HT1080 (cell line): ENCODE results near the gene SRD5A2. TPM values are rescaled to one million over a fixed set of nuclear protein-coding genes. Genes with fewer than 3 reads are reported as not detected.
A peak's percentile ranks its signal among the peaks of the same experiment; 100 is the strongest.
"Not testable (repeated sequence)": the region's sequence is repeated elsewhere in the genome, so short reads cannot be mapped to it uniquely, and the experiment has no call there.

Experiments used
- DNase-seq: peaks from one replicate; pipeline ENCODE4 v3.0.0-alpha.2; 2015; ENCODE audit warnings: low read depth
- total RNA-seq: library from RNA; depleted of rRNA; stranded (reverse); fragments of >200 nt; shearing (Covaris generic); gene quantifications from 2 replicates; pipeline ENCODE4 v1.2.3, GENCODE V29; 2014

The SRD5A2 gene
- total RNA-seq, 1 experiment from 2014 or later: not detected

- DNase-seq: peak; percentile 18
Measured at GRCh38 chr2:31534636-31535035, 46.1 kb downstream of the SRD5A2 start.

- no peak for DNase-seq
Measured at GRCh38 chr2:31533036-31533435, 47.7 kb downstream of the SRD5A2 start.

- no peak for DNase-seq
Measured at GRCh38 chr2:31531101-31531500, 49.6 kb downstream of the SRD5A2 start.

- no peak for DNase-seq
Measured at GRCh38 chr2:31529256-31529655, 51.5 kb downstream of the SRD5A2 start.

- no peak for DNase-seq
Measured at GRCh38 chr2:31528823-31529222, 51.9 kb downstream of the SRD5A2 start.

- no peak for DNase-seq
Measured at GRCh38 chr2:31526946-31527732, 53.6 kb downstream of the SRD5A2 start.

- DNase-seq: no peak
Measured at GRCh38 chr2:31525876-31526275, 54.9 kb downstream of the SRD5A2 start.

GRCh38 chr2:31524592-31524991 lies 56.1 kb downstream of the SRD5A2 start:
- no peak for DNase-seq

GRCh38 chr2:31523871-31524492 lies 56.8 kb downstream of the SRD5A2 start:
- peak; percentile 46 for DNase-seq

GRCh38 chr2:31522786-31523185 lies 58.0 kb downstream of the SRD5A2 start:
- no peak for DNase-seq

GRCh38 chr2:31517442-31518203 lies 63.1 kb downstream of the SRD5A2 start:
- DNase-seq: no peak

GRCh38 chr2:31515586-31515985 lies 65.2 kb downstream of the SRD5A2 start:
- no peak for DNase-seq

GRCh38 chr2:31513553-31513952 lies 67.2 kb downstream of the SRD5A2 start:
- no peak for DNase-seq

- DNase-seq: no peak
Measured at GRCh38 chr2:31511376-31511775, 69.4 kb downstream of the SRD5A2 start.

- no peak for DNase-seq
Measured at GRCh38 chr2:31505111-31505510, 75.6 kb downstream of the SRD5A2 start.

- no peak for DNase-seq
Measured at GRCh38 chr2:31504311-31504710, 76.4 kb downstream of the SRD5A2 start.

GRCh38 chr2:31496451-31496874 lies 84.3 kb downstream of the SRD5A2 start:
- DNase-seq: not testable (repeated sequence)

- peak; percentile 59 for DNase-seq
Measured at GRCh38 chr2:31489339-31489738, 91.4 kb downstream of the SRD5A2 start.

- DNase-seq: no peak
Measured at GRCh38 chr2:31483246-31483645, 97.5 kb downstream of the SRD5A2 start.

- no peak for DNase-seq
Measured at GRCh38 chr2:31476511-31477180, 104.1 kb downstream of the SRD5A2 start.

GRCh38 chr2:31475692-31476091 lies 105.0 kb downstream of the SRD5A2 start:
- DNase-seq: peak; percentile 80

- DNase-seq: no peak
Measured at GRCh38 chr2:31474296-31474695, 106.4 kb downstream of the SRD5A2 start.
